ENCODE results near the gene SH3RF2.

SH3RF2 gene

DNA sequence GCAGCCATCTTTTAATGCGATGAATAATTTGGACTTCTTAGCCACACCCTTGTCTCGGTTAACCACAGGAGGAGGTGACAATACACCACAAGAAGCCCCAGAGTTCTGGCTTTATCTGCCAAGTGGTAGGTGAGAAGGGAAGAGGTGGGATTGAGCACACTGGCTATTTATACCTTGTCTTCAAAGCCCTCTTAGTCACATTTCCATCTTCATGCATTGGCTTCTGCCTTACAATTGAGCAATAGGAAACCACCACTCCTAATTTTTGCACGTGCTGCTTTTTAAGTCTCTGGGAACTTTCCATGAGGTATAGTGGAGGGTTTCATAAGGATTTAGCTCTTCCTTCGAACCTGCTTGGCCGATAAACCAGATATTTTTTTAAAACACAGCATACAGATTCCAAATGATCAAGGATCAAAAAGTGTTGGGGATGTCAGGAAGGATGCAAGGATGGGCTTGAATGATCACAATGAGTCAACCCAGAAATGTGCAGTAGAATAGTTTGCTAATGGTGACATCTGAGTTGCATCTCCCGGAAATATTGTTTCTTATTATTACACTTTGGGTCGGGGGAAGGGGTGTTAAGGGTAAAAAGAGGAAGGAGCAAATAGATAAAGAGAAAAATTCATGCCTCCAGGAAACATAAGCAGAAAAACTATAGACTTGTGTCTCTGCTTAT lies 143.5 kb downstream of the SH3RF2 start:
- TF ChIP-seq FOXP2 (optimal IDR thresholded peaks at IDR 0.05; ENCODE audit: borderline replicate concordance, extremely low read depth, extremely low read length, insufficient read depth), result no peak
- no peak for TF ChIP-seq SIN3A (IDR thresholded peaks at IDR 0.05; ENCODE audit: borderline replicate concordance, insufficient read depth, low read length)
- TF ChIP-seq, protein P1, sequence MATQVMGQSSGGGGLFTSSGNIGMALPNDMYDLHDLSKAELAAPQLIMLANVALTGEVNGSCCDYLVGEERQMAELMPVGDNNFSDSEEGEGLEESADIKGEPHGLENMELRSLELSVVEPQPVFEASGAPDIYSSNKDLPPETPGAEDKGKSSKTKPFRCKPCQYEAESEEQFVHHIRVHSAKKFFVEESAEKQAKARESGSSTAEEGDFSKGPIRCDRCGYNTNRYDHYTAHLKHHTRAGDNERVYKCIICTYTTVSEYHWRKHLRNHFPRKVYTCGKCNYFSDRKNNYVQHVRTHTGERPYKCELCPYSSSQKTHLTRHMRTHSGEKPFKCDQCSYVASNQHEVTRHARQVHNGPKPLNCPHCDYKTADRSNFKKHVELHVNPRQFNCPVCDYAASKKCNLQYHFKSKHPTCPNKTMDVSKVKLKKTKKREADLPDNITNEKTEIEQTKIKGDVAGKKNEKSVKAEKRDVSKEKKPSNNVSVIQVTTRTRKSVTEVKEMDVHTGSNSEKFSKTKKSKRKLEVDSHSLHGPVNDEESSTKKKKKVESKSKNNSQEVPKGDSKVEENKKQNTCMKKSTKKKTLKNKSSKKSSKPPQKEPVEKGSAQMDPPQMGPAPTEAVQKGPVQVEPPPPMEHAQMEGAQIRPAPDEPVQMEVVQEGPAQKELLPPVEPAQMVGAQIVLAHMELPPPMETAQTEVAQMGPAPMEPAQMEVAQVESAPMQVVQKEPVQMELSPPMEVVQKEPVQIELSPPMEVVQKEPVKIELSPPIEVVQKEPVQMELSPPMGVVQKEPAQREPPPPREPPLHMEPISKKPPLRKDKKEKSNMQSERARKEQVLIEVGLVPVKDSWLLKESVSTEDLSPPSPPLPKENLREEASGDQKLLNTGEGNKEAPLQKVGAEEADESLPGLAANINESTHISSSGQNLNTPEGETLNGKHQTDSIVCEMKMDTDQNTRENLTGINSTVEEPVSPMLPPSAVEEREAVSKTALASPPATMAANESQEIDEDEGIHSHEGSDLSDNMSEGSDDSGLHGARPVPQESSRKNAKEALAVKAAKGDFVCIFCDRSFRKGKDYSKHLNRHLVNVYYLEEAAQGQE (IDR thresholded peaks at IDR 0.05; ENCODE audit: insufficient read depth in 1 of 2, low read depth in 2 of 2, low read length in 2 of 2), result no peak
- no peak for TF ChIP-seq TAF1 (IDR thresholded peaks at IDR 0.05; ENCODE audit: borderline replicate concordance, insufficient read depth, low read length)
- no peak for TF ChIP-seq POLR2AphosphoS5 (IDR thresholded peaks at IDR 0.05; ENCODE audit: low read depth, low read length)

- no peak for TF ChIP-seq POLR2AphosphoS5 (IDR thresholded peaks at IDR 0.05; ENCODE audit: low read depth, low read length)
Observed at GRCh38 chr5:146081556-146081955, 145.2 kb downstream of the SH3RF2 start.

- TF ChIP-seq POLR2AphosphoS5 (IDR thresholded peaks at IDR 0.05; ENCODE audit: low read depth, low read length) (no peak), FOXP2 (optimal IDR thresholded peaks at IDR 0.05; ENCODE audit: borderline replicate concordance, extremely low read depth, extremely low read length, insufficient read depth) (no peak), SIN3A (IDR thresholded peaks at IDR 0.05; ENCODE audit: borderline replicate concordance, insufficient read depth, low read length) (no peak), TAF1 (IDR thresholded peaks at IDR 0.05; ENCODE audit: borderline replicate concordance, insufficient read depth, low read length) (no peak)
- TF ChIP-seq, protein P1 (IDR thresholded peaks at IDR 0.05; ENCODE audit: insufficient read depth in 1 of 2, low read depth in 2 of 2, low read length in 2 of 2), result no peak
Observed at GRCh38 chr5:146082798-146083197, 146.4 kb downstream of the SH3RF2 start.

- TF ChIP-seq, protein P1 (IDR thresholded peaks at IDR 0.05; ENCODE audit: insufficient read depth in 1 of 2, low read depth in 2 of 2, low read length in 2 of 2), result no peak
- TF ChIP-seq FOXP2 (optimal IDR thresholded peaks at IDR 0.05; ENCODE audit: borderline replicate concordance, extremely low read depth, extremely low read length, insufficient read depth) (no peak), POLR2AphosphoS5 (IDR thresholded peaks at IDR 0.05; ENCODE audit: low read depth, low read length) (no peak), SIN3A (IDR thresholded peaks at IDR 0.05; ENCODE audit: borderline replicate concordance, insufficient read depth, low read length) (no peak), TAF1 (IDR thresholded peaks at IDR 0.05; ENCODE audit: borderline replicate concordance, insufficient read depth, low read length) (no peak)
Observed at GRCh38 chr5:146084376-146084775, 148.0 kb downstream of the SH3RF2 start.

DNA sequence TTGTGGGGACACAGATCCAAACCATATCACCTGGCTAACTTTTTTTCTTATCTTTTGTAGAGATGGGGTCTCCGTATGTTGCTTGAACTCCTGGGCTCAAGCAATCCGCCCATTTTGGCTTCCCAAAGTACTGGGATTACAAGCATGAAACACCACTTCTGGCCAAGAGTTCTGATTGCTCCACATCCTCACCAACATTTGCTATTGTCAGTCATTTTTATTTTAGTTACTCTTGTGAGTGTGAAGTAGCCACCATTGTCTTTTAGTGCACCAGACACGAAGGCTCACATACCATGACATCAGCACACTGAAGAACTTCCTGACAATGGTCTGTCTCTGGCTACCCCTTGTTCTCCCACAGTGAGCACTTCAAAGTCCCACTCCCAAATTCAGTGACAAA lies 151.7 kb downstream of the SH3RF2 start:
- TF ChIP-seq POLR2AphosphoS5 (IDR thresholded peaks at IDR 0.05; ENCODE audit: low read depth, low read length), result no peak
- TF ChIP-seq, protein P1 (IDR thresholded peaks at IDR 0.05; ENCODE audit: insufficient read depth in 1 of 2, low read depth in 2 of 2, low read length in 2 of 2), result no peak
- no peak for TF ChIP-seq TAF1 (IDR thresholded peaks at IDR 0.05; ENCODE audit: borderline replicate concordance, insufficient read depth, low read length)
